Gastroesophageal sphincter (tissue), 3 donors: ENCODE results near the gene ABCG1.

Experiments
- EP300 ChIP-seq: sonication (generic); formaldehyde crosslinking; IDR thresholded peaks from one replicate; pipeline ENCODE4 v1.6.1; 2017; ENCODE audit warnings: antibody characterized with exemption, mild to moderate bottlenecking
- POLR2A ChIP-seq, 2 donors: fragments of 450-650 bp; IDR thresholded peaks; one replicate each; pipeline ENCODE4 v1.6.1; 2017; ENCODE audit warnings: antibody characterized with exemption in 2 of 2, mild to moderate bottlenecking in 2 of 2, moderate library complexity in 1 of 2
- POLR2AphosphoS5 ChIP-seq: sonication (generic); formaldehyde crosslinking; IDR thresholded peaks from one replicate; pipeline ENCODE4 v1.6.1; 2017; ENCODE audit warnings: antibody characterized with exemption
- TF ChIP-seq, protein P1 (sequence below), 4 experiments: fragments of 200-600 bp in 2 of 4; fragments of 450-650 bp in 2 of 4; sonication (generic) in 1 of 4; IDR thresholded peaks; one replicate each; pipeline ENCODE4 v1.5.1; 2017 to 2019; ENCODE audit warnings: antibody characterized with exemption in 4 of 4, mild to moderate bottlenecking in 2 of 4, moderate library complexity in 2 of 4

DNA sequence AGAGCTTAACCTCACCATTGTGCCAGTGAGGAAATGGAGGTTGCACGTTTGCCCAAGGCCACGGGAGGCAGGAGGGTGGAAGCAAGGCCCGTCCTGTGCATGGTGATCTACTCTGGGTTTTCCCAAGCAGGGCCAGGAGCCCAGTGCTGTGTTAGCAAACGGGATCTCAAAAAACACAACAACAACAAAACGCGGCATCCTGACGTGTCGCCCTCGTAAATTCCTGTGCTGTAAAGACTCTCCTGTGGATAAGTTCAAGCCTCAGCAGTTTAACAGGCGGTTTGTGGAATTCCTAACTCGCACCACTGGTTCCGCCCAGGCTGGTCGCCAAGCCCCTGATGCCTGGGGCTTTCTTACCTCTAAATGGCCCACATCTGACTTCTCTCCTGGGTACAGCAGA lies 57.1 kb downstream of the ABCG1 start:
- TF ChIP-seq, protein P1, sequence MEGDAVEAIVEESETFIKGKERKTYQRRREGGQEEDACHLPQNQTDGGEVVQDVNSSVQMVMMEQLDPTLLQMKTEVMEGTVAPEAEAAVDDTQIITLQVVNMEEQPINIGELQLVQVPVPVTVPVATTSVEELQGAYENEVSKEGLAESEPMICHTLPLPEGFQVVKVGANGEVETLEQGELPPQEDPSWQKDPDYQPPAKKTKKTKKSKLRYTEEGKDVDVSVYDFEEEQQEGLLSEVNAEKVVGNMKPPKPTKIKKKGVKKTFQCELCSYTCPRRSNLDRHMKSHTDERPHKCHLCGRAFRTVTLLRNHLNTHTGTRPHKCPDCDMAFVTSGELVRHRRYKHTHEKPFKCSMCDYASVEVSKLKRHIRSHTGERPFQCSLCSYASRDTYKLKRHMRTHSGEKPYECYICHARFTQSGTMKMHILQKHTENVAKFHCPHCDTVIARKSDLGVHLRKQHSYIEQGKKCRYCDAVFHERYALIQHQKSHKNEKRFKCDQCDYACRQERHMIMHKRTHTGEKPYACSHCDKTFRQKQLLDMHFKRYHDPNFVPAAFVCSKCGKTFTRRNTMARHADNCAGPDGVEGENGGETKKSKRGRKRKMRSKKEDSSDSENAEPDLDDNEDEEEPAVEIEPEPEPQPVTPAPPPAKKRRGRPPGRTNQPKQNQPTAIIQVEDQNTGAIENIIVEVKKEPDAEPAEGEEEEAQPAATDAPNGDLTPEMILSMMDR (IDR thresholded peaks at IDR 0.05), result no peak
- TF ChIP-seq POLR2A (IDR thresholded peaks at IDR 0.05) (no peak), POLR2AphosphoS5 (no peak), EP300 (no peak)
